Measurements from ENCODE around the gene NFE2L3. TPM values are rescaled to one million over a fixed set of nuclear protein-coding genes. Genes with fewer than 3 reads are reported as not detected.
"Not testable (repeated sequence)": the region's sequence is repeated elsewhere in the genome, so short reads cannot be mapped to it uniquely, and the experiment has no call there.

The NFE2L3 gene
- total RNA-seq, 1 experiment from 2014 or later = 15.2 TPM

GRCh38 chr7:26143298-26144048, 8.5 kb upstream of the NFE2L3 start:
- no peaks in the 10 kb centered on the region for H3K36me3 ChIP-seq
- DNase-seq = no peak
- no peak overlapping the region for H3K4me3 ChIP-seq
- no peaks in the 10 kb centered on the region for H3K9me3 ChIP-seq
- H3K27me3 ChIP-seq = peaks cover 6% of the 10 kb centered on the region

GRCh38 chr7:26144184-26145080, 7.6 kb upstream of the NFE2L3 start:
- peaks cover 6% of the 10 kb centered on the region for H3K27me3 ChIP-seq
- H3K4me3 ChIP-seq = no peak overlapping the region
- no peak for DNase-seq
- no peaks in the 10 kb centered on the region for H3K36me3 ChIP-seq
- no peaks in the 10 kb centered on the region for H3K9me3 ChIP-seq

GRCh38 chr7:26145238-26145637, 6.8 kb upstream of the NFE2L3 start:
- H3K4me3 ChIP-seq = no peak overlapping the region
- H3K36me3 ChIP-seq = no peaks in the 10 kb centered on the region
- DNase-seq = no peak
- H3K9me3 ChIP-seq = no peaks in the 10 kb centered on the region
- peaks cover 8% of the 10 kb centered on the region for H3K27me3 ChIP-seq

- Histone ChIP-seq H3K4me3 (no peak overlapping the region), H3K36me3 (no peaks in the 10 kb centered on the region), H3K9me3 (no peaks in the 10 kb centered on the region), H3K27me3 (peaks cover 11% of the 10 kb centered on the region)
- peak; percentile 94 for DNase-seq
Observed at GRCh38 chr7:26147030-26147429, 5.0 kb upstream of the NFE2L3 start.

GRCh38 chr7:26147646-26148306, 4.2 kb upstream of the NFE2L3 start:
- H3K27me3 ChIP-seq = peaks cover 11% of the 10 kb centered on the region
- not testable (repeated sequence) for H3K36me3 ChIP-seq, DNase-seq, H3K4me3 ChIP-seq, H3K9me3 ChIP-seq

- not testable (repeated sequence) for DNase-seq, H3K27me3 ChIP-seq, H3K4me3 ChIP-seq, H3K9me3 ChIP-seq, H3K36me3 ChIP-seq
Observed at GRCh38 chr7:26148307-26148700, 3.7 kb upstream of the NFE2L3 start.

- no peak for DNase-seq
- H3K9me3 ChIP-seq = no peaks in the 10 kb centered on the region
- no peak overlapping the region for H3K4me3 ChIP-seq
- H3K27me3 ChIP-seq = peaks cover 8% of the 10 kb centered on the region
- no peaks in the 10 kb centered on the region for H3K36me3 ChIP-seq
Observed at GRCh38 chr7:26149391-26149977, 2.5 kb upstream of the NFE2L3 start.

GRCh38 chr7:26151096-26151495, 902 bp upstream of the NFE2L3 start:
- H3K27me3 ChIP-seq = 0 out of 2 replicates have a peak, but pooled peaks cover 5% of the 10 kb centered on the region
- H3K36me3 ChIP-seq = no peaks in the 10 kb centered on the region
- DNase-seq = peak; percentile 75
- H3K4me3 ChIP-seq = no peak overlapping the region
- no peaks in the 10 kb centered on the region for H3K9me3 ChIP-seq

GRCh38 chr7:26151650-26151952, 397 bp upstream of the NFE2L3 start:
- Histone ChIP-seq H3K4me3 (peak overlapping the region; percentile 45), H3K27me3 (0 out of 2 replicates have a peak, but pooled peaks cover 5% of the 10 kb centered on the region), H3K36me3 (no peaks in the 10 kb centered on the region)

GRCh38 chr7:26152782-26153240, 813 bp downstream of the NFE2L3 start:
- DNase-seq, H3K27me3 ChIP-seq, H3K9me3 ChIP-seq, H3K36me3 ChIP-seq: not testable (repeated sequence)
- H3K4me3 ChIP-seq = peak overlapping the region; percentile 45

More at GRCh38 chr7:26151650-26151952, 397 bp upstream of the NFE2L3 start:
- H3K9me3 ChIP-seq = no peaks in the 10 kb centered on the region
- DNase-seq = no peak

GRCh38 chr7:26153241-26153822, 1.3 kb downstream of the NFE2L3 start:
- DNase-seq = no peak
- H3K27me3 ChIP-seq = 0 out of 2 replicates have a peak, but pooled peaks cover 5% of the 10 kb centered on the region
- peak overlapping the region; percentile 45; the same call in 1 of the 2 replicates for H3K4me3 ChIP-seq
- no peaks in the 10 kb centered on the region for H3K36me3 ChIP-seq
- H3K9me3 ChIP-seq = no peaks in the 10 kb centered on the region

GRCh38 chr7:26153823-26154783, 2.1 kb downstream of the NFE2L3 start:
- no peak overlapping the region for H3K4me3 ChIP-seq
- H3K36me3 ChIP-seq = no peaks in the 10 kb centered on the region
- peak; percentile 53 for DNase-seq
- H3K9me3 ChIP-seq = no peaks in the 10 kb centered on the region
- H3K27me3 ChIP-seq = 0 out of 2 replicates have a peak, but pooled peaks cover 5% of the 10 kb centered on the region

- no peaks in the 10 kb centered on the region for H3K36me3 ChIP-seq
- peak; percentile 37 for DNase-seq
- H3K27me3 ChIP-seq = no peaks in the 10 kb centered on the region
- no peaks in the 10 kb centered on the region for H3K9me3 ChIP-seq
- H3K4me3 ChIP-seq = peak overlapping the region; percentile 10
Observed at GRCh38 chr7:26155531-26156375, 3.8 kb downstream of the NFE2L3 start.

Data from MG63 (cell line).